ENCODE measurements around the gene SYT11.
"Not testable (repeated sequence)": the region's sequence is repeated elsewhere in the genome, so short reads cannot be mapped to it uniquely, and the experiment has no call there.

The SYT11 gene

DNA sequence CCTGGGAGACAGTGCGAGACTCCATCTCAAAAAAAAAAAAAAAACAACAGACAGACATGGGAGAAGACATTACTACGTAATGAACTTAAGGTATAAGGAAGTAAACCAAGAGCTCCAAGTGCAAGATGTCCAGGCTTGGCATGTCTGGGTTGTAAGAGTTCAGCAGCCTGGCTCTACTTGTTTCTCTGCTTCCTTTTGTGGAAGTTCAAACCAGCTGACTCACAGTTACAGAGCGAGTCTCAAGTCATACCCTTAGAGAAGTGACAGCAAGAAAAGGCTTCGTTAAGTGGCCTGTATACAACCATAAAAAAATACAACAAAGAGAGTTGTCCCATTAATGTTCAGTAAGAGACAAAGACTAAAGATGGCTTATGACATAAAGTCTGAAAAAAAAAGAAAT lies 50.5 kb downstream of the SYT11 start:
- Histone ChIP-seq H3K4me1 (ENCODE audit: control insufficient read depth in 1 of 2, insufficient read depth in 2 of 2, low read length in 2 of 2) (peaks cover 8 to 10% of the 10 kb centered on the region in 2 donors), H3K27me3 (ENCODE audit: low read depth, low read length) (no peaks in the 10 kb centered on the region), H3K9me3 (ENCODE audit: control insufficient read depth in 1 of 2, low read length in 2 of 2) (no peaks in the 10 kb centered on the region), H3K4me3 (ENCODE audit: low read depth in 1 of 2, low read length in 2 of 2) (peak overlapping the region; percentile 77 to 96), H3K36me3 (ENCODE audit: control insufficient read depth in 1 of 2, insufficient read depth in 2 of 2, low read length in 2 of 2) (peaks cover 27 to 35% of the 10 kb centered on the region in 2 donors), H3K27ac (ENCODE audit: low read length) (peak overlapping the region; percentile 96)

DNA sequence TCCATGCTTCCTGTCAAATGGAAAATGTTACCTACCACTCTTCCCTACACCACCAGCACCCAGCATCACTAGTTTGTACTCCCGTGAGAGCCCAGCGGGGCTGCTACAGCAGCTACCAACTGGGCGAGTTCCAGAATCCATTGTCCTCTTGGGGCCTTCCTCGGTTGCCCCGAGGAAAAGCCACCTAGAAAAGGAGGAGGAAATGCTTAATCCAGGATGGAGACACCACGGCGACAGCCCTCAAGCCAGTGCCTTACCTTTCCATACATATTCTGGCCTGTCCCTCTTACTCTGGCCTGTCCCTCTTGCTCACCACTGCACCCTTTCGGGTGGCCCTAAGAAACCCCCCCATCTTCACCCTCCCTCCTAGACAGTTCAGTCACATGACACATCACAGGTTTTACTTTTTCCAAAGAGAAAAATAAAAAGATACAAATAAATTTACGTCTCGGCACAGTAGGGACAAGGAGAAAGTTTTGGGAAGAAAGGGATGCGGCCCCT lies 51.3 kb downstream of the SYT11 start:
- Histone ChIP-seq H3K4me1 (ENCODE audit: control insufficient read depth in 1 of 2, insufficient read depth in 2 of 2, low read length in 2 of 2) (peaks cover 8 to 10% of the 10 kb centered on the region in 2 donors), H3K9me3 (ENCODE audit: control insufficient read depth in 1 of 2, low read length in 2 of 2) (no peaks in the 10 kb centered on the region), H3K4me3 (ENCODE audit: low read depth in 1 of 2, low read length in 2 of 2) (peak overlapping the region; percentile 77 to 96), H3K27ac (ENCODE audit: low read length) (peak overlapping the region; percentile 96), H3K36me3 (ENCODE audit: control insufficient read depth in 1 of 2, insufficient read depth in 2 of 2, low read length in 2 of 2) (peaks cover 28 to 39% of the 10 kb centered on the region in 2 donors), H3K27me3 (ENCODE audit: low read depth, low read length) (no peaks in the 10 kb centered on the region)

DNA sequence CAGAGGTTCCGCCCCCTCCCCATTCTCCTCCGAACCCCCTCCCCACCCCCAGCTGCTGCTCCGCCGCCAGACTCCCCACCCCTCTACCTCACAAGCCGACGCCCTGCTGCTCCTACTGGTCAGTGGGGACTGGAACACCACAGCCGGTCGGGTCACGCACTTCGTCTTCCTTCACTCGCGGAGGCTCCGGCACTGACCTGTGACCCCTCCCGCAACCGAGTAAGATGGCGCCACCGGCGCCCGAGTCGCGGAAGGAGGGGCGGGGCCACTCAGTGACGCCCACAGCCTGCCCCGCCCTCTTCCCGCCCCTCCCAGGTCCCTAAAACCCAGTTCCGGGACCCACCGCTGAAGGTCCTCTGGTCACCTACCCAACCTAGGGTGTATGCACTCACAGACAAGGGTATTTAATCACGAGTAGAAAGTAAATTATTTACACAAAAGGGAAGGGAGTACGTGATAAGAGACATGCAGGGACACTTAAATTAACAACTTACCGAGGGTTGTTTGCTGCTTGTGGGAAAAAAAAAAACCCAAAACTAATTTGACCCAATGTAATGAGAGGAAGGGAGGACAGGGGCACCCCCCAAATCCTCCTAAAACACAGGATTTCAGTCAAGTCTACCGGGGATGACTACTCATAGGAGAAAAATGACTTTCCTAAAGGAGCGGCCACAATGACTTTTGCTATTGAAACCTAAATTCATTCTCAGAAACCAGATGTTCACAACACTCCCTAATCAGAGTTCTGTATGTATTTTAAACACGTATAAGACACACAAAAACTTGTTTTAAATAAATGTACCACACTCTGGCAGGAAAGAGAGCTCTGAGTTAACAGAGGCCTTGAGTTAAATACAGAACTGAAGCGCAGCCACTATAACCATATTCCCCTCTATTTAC lies 52.0 kb downstream of the SYT11 start, which contains the start of gene RIT1:
RIT1 (minus strand) TSS at position 194 of the 900 bp plus-strand sequence. CDS start 588 bp downstream, outside the sequence.
- H3K27ac ChIP-seq (ENCODE audit: low read length): peak within 1 kb of the TSS; percentile 96
- peaks cover 8 to 10% of the 10 kb centered on the region in 2 donors for H3K4me1 ChIP-seq (ENCODE audit: control insufficient read depth in 1 of 2, insufficient read depth in 2 of 2, low read length in 2 of 2)
- peaks cover 36 to 46% of the 10 kb centered on the region in 2 donors for H3K36me3 ChIP-seq (ENCODE audit: control insufficient read depth in 1 of 2, insufficient read depth in 2 of 2, low read length in 2 of 2)
- no peaks in the 10 kb centered on the region for H3K27me3 ChIP-seq (ENCODE audit: low read depth, low read length)
- H3K9me3 ChIP-seq (ENCODE audit: control insufficient read depth in 1 of 2, low read length in 2 of 2): no peaks in the 10 kb centered on the region
- H3K4me3 ChIP-seq (ENCODE audit: low read depth in 1 of 2, low read length in 2 of 2): peak within 1 kb of the TSS; percentile 77 to 96

DNA sequence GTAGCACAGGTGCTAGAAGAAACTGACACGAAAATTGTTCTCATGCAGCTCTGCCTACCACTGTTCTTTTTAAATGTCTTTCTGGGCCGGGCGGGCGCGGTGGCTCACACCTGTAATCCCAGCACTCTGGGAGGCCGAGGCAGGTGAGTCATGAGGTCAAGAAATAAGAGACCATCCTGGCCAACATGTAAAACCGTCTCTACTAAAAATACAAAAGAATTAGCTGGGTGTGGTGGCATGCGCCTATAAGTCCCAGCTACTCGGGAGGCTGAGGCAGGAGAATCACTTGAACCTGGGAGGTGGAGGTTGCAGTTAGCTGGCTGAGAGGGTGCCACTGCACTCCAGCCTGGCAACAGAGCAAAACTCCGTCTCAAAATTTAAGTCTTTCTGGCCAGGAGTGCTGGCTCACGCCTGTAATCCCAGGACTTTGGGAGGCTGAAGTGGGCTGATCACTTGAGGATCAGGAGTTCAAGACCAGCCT lies 52.7 kb downstream of the SYT11 start:
- Histone ChIP-seq H3K4me1 (ENCODE audit: control insufficient read depth in 1 of 2, insufficient read depth in 2 of 2, low read length in 2 of 2) (peaks cover 8 to 10% of the 10 kb centered on the region in 2 donors), H3K27me3 (ENCODE audit: low read depth, low read length) (no peaks in the 10 kb centered on the region), H3K36me3 (ENCODE audit: control insufficient read depth in 1 of 2, insufficient read depth in 2 of 2, low read length in 2 of 2) (peaks cover 42 to 49% of the 10 kb centered on the region in 2 donors), H3K4me3 (ENCODE audit: low read depth in 1 of 2, low read length in 2 of 2) (peak overlapping the region in 1 of 2 donors; percentile 77), H3K27ac (ENCODE audit: low read length) (peak overlapping the region; percentile 96), H3K9me3 (ENCODE audit: control insufficient read depth in 1 of 2, low read length in 2 of 2) (no peaks in the 10 kb centered on the region)

DNA sequence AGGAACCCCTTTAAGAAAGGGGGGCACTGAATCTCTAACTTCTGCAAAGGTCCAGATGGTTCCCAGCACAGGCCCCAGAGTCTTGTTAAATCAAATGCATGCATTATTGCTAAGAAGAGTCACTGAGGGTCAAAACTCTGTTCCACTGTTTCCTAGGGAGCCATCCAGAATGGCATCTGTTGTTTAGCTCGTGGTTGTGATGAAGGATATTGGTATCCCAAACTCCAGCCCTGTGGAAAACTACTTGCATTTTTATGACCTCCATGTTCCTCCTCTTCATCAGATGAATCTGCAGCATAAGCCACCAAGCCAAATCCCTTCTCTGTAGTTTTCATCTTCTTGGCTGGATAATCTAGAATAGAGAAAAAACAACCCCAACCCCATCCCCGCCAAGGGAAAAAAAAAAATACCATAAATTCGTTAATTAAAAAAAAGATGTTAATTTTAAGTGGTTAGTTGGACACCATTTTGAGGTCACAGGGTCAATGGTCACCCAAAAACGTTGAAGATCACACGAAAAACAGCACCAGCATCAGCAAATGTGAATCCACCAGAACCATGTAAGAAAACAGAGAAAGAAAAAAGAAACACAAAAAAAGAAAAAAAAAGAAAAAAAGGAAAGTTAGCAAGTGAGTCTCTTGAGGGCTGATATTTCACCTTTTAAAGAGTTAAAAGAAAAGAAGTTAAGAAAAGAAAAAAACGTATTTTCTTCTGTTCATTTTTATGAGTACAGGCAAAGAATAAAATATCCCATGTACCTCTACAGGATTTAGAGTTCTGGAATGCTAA lies 54.8 kb downstream of the SYT11 start:
- peaks cover 50 to 65% of the 10 kb centered on the region in 2 donors for H3K36me3 ChIP-seq (ENCODE audit: control insufficient read depth in 1 of 2, insufficient read depth in 2 of 2, low read length in 2 of 2)
- H3K9me3 ChIP-seq (ENCODE audit: control insufficient read depth in 1 of 2, low read length in 2 of 2): no peaks in the 10 kb centered on the region
- no peaks in the 10 kb centered on the region for H3K27me3 ChIP-seq (ENCODE audit: low read depth, low read length)
- no peak overlapping the region for H3K27ac ChIP-seq (ENCODE audit: low read length)
- H3K4me3 ChIP-seq (ENCODE audit: low read depth in 1 of 2, low read length in 2 of 2): no peak overlapping the region
- H3K4me1 ChIP-seq (ENCODE audit: control insufficient read depth in 1 of 2, insufficient read depth in 2 of 2, low read length in 2 of 2): peaks cover 8 to 10% of the 10 kb centered on the region in 2 donors

DNA sequence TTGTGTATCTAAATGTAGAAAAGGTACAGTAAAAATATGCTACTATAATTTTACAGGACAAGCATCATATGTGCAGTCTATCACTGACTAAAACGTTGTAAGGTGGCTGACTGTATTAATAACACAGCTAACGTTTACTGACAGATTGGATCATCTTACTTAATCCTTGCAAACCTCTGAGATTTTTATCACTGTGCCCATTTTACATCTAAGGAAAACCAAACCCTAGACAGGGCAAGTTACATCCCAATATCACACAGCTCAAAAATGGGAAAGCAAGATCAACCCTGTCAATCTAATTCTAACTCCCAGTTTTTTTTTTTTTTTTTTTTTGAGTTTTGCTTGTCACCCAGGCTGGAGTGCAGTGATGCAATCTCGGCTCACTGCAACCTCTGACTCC lies 59.3 kb downstream of the SYT11 start:
- no peak overlapping the region for H3K4me3 ChIP-seq (ENCODE audit: low read depth in 1 of 2, low read length in 2 of 2)
- no peaks in the 10 kb centered on the region for H3K4me1 ChIP-seq (ENCODE audit: control insufficient read depth in 1 of 2, insufficient read depth in 2 of 2, low read length in 2 of 2)
- H3K27me3 ChIP-seq (ENCODE audit: low read depth, low read length): no peaks in the 10 kb centered on the region
- peaks cover 71 to 91% of the 10 kb centered on the region in 2 donors for H3K36me3 ChIP-seq (ENCODE audit: control insufficient read depth in 1 of 2, insufficient read depth in 2 of 2, low read length in 2 of 2)
- no peak overlapping the region for H3K27ac ChIP-seq (ENCODE audit: low read length)
- no peaks in the 10 kb centered on the region for H3K9me3 ChIP-seq (ENCODE audit: control insufficient read depth in 1 of 2, low read length in 2 of 2)

DNA sequence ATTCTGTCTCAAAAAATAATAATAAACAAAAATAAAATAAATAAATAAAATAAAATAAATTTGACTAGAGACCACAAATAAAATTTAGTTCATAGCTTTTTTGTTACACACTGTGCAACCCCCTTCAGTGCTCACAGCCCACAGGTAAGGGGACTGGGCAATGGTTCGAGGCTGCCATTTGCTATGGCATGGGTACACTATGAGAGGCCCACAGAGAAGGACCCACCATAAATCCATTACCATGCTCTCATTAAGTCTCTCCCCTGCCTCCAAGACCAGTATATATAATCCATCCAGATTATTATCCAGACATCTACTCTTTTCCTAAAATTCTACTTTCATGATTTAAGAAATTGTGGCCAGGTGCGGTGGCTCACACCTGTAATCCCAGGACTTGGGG lies 60.4 kb downstream of the SYT11 start:
- Histone ChIP-seq H3K9me3 (ENCODE audit: control insufficient read depth in 1 of 2, low read length in 2 of 2) (no peaks in the 10 kb centered on the region), H3K4me1 (ENCODE audit: control insufficient read depth in 1 of 2, insufficient read depth in 2 of 2, low read length in 2 of 2) (no peaks in the 10 kb centered on the region), H3K4me3 (ENCODE audit: low read depth in 1 of 2, low read length in 2 of 2) (no peak overlapping the region), H3K36me3 (ENCODE audit: control insufficient read depth in 1 of 2, insufficient read depth in 2 of 2, low read length in 2 of 2) (peaks cover 60 to 80% of the 10 kb centered on the region in 2 donors), H3K27me3 (ENCODE audit: low read depth, low read length) (no peaks in the 10 kb centered on the region), H3K27ac (ENCODE audit: low read length) (no peak overlapping the region)

DNA sequence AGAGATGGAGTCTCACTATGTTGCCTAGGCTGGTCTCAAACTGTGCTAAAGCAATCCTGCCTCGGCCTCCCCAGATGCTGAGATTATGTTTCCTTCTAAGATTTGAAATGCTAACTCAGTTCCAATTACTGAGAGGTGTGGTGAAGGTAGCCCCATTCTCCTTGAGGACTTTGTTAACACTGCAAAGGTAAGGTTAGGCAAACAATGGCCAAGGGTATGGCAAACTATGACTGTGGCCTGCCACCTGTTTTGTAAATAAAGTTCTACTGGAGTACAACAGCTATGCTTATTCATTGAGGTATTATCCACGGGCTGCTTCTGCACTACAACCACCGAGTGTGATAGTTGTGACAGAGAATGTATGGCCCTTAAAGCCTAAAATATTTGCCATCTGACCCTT lies 61.4 kb downstream of the SYT11 start:
- Histone ChIP-seq H3K9me3 (ENCODE audit: control insufficient read depth in 1 of 2, low read length in 2 of 2) (no peaks in the 10 kb centered on the region), H3K4me1 (ENCODE audit: control insufficient read depth in 1 of 2, insufficient read depth in 2 of 2, low read length in 2 of 2) (no peaks in the 10 kb centered on the region), H3K4me3 (ENCODE audit: low read depth in 1 of 2, low read length in 2 of 2) (no peak overlapping the region), H3K27ac (ENCODE audit: low read length) (no peak overlapping the region), H3K36me3 (ENCODE audit: control insufficient read depth in 1 of 2, insufficient read depth in 2 of 2, low read length in 2 of 2) (peaks cover 62 to 78% of the 10 kb centered on the region in 2 donors), H3K27me3 (ENCODE audit: low read depth, low read length) (no peaks in the 10 kb centered on the region)

DNA sequence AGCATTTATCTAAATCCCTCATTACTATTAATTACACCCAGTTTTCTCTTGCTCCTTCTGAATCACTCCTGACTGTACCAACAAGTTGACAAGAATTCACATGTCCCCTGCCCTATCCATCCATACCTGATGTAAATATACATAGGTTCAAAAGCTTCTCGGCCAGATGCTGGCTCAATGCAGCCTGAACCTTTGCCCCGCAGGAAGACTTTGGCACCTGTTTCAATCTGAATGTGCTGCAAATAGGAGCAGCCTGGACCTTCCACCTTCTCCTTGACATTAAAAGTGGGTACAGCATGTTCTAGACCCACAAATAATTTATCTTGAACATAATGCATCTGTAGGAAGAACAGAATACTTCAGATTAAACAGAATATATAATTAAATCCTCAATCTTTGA lies 66.1 kb downstream of the SYT11 start:
- peaks cover 56 to 67% of the 10 kb centered on the region in 2 donors for H3K36me3 ChIP-seq (ENCODE audit: control insufficient read depth in 1 of 2, insufficient read depth in 2 of 2, low read length in 2 of 2)

DNA sequence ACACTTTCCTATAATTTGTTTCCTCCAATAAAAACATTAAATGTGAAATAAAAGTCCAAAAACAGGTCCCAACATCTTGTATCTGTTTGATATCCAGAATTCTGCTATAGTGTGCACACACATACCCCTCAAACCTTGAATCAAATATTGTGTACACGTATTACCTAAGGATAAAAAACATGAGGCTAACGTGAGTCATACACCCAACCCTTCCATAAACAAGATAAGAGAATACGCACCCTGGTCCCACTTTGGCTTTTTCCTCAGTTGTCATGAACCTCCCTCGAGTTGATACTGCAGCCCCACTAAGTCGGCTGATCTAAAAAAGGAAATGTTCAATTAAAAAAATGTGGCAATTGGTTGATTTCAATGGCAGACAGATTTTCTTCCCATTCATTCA lies 69.7 kb downstream of the SYT11 start:
- Histone ChIP-seq H3K4me3 (ENCODE audit: low read depth in 1 of 2, low read length in 2 of 2) (no peak overlapping the region), H3K4me1 (ENCODE audit: control insufficient read depth in 1 of 2, insufficient read depth in 2 of 2, low read length in 2 of 2) (peaks cover 13 to 35% of the 10 kb centered on the region in 2 donors), H3K36me3 (ENCODE audit: control insufficient read depth in 1 of 2, insufficient read depth in 2 of 2, low read length in 2 of 2) (peaks cover 43 to 44% of the 10 kb centered on the region in 2 donors), H3K27me3 (ENCODE audit: low read depth, low read length) (no peaks in the 10 kb centered on the region), H3K27ac (ENCODE audit: low read length) (no peak overlapping the region), H3K9me3 (ENCODE audit: control insufficient read depth in 1 of 2, low read length in 2 of 2) (no peaks in the 10 kb centered on the region)

More for the DNA sequence above, 66.1 kb downstream of the SYT11 start:
- Histone ChIP-seq H3K9me3 (ENCODE audit: control insufficient read depth in 1 of 2, low read length in 2 of 2) (no peaks in the 10 kb centered on the region), H3K27ac (ENCODE audit: low read length) (no peak overlapping the region), H3K4me1 (ENCODE audit: control insufficient read depth in 1 of 2, insufficient read depth in 2 of 2, low read length in 2 of 2) (peaks cover 0 to 3% of the 10 kb centered on the region in 2 donors), H3K4me3 (ENCODE audit: low read depth in 1 of 2, low read length in 2 of 2) (no peak overlapping the region), H3K27me3 (ENCODE audit: low read depth, low read length) (no peaks in the 10 kb centered on the region)

DNA sequence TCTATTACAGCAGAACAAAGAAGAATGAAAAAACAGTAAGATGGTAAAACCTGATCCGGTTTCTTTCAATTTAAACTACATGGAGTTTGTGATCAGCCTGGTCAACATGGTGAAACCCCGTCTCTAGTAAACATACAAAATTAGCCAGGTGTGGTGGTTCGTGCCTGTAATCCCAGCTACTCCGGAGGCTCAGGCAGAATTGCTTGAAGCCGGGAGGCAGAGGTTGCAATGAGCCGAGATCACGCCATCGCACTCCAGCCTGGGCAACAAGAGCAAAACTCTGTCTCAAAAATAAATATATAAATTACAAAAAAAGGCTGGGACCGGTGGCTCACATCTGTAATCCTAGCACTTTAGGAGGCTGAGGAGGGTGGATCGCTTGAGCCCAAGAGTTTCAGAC lies 71.4 kb downstream of the SYT11 start:
- peaks cover 18 to 41% of the 10 kb centered on the region in 2 donors for H3K4me1 ChIP-seq (ENCODE audit: control insufficient read depth in 1 of 2, insufficient read depth in 2 of 2, low read length in 2 of 2)
- peaks cover 38% of the 10 kb centered on the region in 2 donors for H3K36me3 ChIP-seq (ENCODE audit: control insufficient read depth in 1 of 2, insufficient read depth in 2 of 2, low read length in 2 of 2)
- not testable (repeated sequence) for H3K27me3 ChIP-seq (ENCODE audit: low read depth, low read length); H3K9me3 ChIP-seq (ENCODE audit: control insufficient read depth in 1 of 2, low read length in 2 of 2); H3K4me3 ChIP-seq (ENCODE audit: low read depth in 1 of 2, low read length in 2 of 2); H3K27ac ChIP-seq (ENCODE audit: low read length)

All from muscle layer of duodenum (tissue), 2 donors.